Glomerular visceral epithelial cell (primary cell): ENCODE results near the gene CEP128.

Experiments
- DNase-seq: peaks from one replicate; pipeline ENCODE4 v3.0.0-alpha.2; 2016; ENCODE audit errors: extremely low spot score

Gene CEP128

DNA sequence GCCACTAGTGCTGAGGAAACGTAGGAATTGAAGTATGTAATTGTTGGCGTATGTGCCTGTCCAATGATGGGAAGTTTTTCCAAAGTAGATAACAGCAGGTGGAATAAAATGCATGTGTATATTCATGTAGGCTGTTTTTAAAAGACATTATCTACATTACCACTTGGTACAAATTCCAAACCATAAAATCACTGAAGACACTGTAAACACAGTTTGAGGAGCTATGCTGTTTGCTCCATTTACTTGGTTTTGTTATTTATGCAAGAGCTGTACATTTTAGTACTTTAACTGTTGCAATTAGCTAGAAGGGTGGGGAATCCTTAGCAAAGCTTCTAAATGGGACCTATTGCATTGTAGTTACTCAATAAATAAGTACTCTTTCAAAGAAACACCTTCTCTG lies 455.8 kb downstream of the CEP128 start:
- no peak for DNase-seq

DNA sequence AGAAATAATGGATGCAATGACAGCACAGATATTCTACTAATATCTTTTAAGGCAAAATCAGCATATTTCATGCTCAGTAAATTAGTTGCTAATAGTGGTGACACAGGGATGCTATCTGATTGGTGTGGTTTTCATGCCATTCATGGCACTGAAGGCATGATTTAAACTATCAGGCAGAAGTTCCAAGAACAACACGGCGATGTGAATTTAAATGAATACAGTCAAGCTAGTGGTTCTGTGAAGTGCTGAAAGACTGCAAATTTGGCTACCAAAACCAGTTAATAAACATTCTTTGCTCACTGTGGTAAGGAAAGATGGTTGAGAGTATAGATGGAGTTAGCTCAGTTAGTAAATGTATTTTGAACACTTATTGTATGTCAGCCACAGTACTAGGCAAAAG lies 458.2 kb downstream of the CEP128 start:
- no peak for DNase-seq

DNA sequence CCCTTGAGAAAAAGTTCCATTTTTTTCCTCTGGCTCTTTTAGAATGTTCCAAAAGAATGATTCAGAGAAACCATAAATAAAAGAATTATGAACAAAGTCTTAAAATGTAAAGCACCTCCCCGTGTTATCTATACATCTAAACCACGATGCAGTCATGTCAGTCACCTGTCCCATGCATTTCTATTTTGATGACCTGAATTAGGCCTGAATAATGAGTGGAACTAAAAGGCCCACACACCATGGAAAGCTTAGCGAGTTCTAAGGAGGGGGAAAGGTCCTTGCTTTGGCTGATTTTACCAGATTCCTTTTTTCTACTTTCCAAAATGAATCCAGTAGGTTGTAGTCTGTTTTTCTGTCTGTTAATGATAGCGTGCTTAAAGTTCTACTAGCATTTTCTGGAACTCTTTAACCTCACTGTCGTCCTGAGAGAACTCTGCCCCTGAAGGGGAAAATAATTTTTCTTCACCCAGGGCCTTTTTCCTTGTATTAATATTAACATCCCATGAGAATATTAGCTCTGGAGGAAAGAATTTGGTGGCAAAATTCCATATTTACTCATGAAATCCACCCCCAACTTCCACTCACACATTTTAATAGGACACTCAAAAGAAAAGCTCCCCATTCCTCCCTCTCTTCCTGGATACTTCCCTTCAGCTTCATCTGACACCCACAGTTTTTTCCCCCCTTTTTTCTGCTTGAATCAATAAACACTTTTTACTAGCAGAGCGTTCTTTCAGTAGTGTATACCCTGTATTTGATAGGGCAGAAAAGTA lies 464.0 kb downstream of the CEP128 start:
- DNase-seq = no peak

DNA sequence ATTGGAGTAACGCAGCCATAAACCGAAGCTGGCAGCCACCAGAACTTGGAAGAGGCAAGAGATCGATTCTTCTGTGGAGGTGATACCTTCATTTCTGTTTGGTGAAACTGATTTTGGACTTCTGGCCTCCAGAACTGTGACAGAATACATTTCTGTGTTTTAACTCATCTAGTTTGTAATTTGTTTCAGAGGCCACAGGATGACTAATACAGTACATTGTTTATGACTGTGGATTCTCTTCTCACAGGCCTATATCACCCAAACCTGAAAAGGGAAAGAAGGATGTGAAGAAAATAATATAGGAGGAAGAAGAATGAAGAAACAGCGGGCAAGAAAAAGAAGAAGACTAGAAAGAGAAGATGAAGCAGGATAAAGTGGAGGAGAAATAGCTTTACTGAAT lies 466.5 kb downstream of the CEP128 start:
- no peak for DNase-seq

DNA sequence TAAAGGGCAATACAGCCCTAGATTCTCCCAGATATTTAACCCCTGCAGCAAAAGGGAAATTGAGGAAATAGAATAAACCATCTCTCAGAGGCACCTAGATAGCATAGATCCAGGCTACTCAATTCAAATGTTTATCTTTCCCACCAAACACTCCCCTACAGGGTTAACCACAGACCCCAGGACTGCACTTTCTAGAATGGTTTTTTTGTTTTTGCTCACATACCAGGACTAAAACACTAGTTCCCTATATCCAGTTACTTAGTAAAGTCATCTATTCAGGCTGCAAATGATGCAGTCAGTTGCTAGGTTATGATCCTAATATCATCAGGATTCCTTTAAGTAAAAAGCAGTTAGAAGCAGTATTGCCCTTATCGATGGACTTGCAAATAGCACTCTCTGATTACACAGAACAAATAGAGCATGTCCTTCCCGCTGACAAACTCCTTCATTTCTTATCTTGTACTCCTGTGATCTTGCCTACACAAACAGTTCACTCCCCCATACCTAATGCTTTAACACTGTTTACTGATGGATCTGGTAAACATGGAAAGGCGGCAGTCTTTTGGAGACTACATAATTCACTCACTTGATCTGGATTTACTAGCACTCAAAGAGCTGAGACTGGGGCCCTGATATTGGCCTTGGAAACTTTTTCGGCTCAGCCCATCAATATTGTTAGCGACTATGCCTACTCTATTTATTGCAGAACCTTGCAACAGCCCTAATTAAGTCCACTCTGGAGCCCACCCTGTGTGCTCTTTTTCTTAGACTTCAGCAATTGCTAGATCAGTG lies 473.0 kb downstream of the CEP128 start:
- DNase-seq = no peak

DNA sequence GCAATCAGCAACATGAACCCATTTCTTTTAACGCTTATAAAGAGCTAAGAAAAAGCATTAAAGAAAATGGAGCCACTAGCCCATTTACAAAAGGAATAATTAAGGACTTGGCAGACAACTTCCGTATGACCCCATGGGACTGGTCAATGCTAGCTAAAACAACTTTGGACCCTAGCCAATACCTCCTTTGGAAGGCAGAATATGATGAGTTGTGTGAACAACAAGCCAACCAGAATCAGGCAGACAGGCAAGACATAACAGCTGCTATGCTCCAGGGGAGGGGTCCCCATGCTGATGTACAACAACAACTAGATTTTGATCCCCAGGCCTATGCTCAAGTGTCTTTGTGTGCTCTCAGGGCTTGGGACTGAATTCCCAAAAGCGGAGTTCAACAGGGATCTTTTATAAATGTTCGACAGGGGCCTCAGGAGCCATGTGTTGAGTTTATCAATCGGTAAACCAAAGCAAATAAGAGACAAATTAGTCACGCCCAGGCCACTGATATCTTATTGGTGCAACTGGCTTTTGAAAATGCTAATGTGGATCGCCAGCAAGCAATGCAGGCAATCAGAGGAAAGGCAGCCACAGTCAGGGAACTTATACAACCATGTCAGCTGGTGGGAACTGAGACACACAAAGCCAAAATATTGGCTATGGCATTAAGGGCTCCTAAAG lies 475.9 kb downstream of the CEP128 start:
- DNase-seq = no peak

DNA sequence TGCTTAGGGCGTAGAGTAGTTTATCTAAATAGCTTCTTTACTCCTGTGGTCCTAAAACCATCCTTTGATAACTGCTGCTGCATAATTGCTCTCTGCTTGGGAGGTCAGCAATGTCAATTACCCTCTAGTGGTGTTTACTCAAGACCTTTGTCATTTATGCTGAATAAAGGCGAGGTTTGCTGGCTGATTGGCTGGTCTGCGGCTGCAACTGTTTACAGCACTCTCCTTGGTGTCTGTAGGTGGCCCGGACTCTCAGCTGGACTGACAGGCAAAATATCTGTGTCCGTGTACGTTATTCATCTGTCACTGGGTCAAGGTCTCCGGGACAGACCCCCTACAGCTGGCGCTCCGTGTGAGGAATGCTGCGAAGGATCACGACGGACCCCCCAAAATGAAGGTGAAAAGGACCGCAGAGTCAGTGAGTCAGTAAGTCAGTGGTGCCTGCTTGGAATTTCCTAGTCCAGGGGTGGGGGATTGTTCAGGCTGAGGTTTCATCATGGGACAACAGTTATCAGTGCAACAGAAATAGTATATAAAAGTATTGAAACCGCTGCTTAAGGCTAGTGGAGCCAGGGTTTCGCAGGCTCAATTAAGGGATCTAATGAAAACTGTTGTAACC lies 476.9 kb downstream of the CEP128 start:
- DNase-seq = no peak

DNA sequence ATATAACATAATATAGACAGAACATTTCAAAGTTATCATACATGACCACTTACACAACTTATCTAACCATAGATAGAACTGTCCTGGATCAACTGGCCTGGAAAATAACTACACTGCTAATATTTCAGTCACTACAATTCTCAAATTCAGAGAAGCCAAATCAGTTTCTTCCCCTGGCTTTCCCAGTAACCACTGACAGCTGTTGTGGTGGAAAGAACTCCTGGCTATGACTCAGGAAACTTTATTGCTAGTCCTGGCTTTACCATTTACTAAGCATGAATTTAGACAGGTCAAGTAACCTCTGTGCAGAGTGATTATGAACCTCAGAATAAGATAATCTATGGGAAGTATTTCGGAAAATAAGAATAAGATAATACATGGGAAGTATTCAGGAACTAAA lies 485.3 kb downstream of the CEP128 start:
- DNase-seq = peak; percentile 35

DNA sequence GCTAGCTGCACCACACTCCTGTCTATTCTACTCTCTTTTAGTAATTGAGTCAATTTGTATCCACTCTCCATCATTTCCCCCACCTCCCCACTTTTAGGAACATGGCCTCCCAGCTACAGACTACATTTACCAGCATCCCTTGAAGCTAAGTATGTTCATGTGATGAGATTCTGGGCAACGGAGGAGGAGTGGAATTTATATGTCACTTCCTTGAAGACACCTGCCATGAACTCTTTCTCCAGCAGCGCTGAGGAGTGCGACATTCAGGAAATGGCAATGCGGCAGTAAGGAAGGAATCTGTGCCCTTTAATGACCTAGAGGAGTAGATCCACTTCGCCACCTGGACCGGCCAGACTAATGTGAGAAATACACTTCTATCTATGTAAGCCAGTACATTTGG lies 486.5 kb downstream of the CEP128 start:
- DNase-seq = no peak

DNA sequence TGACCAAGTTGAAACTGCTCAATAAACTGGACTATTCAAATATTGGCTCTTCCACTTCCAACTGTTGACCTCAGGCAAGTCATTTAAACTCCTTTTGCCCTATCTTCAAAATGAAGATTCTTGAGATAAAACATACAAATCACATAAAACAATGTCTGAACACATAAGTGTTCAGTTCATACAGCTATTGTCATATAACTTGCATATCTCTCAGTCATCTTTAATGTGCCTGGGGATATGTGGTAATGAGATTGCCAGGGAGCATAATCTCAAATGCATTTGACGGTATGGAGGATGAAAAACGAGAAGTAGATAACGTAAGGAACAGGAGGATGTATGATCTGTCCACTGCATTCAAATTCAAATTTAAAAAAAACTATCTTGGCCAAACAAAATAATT lies 493.3 kb downstream of the CEP128 start:
- DNase-seq = no peak

DNA sequence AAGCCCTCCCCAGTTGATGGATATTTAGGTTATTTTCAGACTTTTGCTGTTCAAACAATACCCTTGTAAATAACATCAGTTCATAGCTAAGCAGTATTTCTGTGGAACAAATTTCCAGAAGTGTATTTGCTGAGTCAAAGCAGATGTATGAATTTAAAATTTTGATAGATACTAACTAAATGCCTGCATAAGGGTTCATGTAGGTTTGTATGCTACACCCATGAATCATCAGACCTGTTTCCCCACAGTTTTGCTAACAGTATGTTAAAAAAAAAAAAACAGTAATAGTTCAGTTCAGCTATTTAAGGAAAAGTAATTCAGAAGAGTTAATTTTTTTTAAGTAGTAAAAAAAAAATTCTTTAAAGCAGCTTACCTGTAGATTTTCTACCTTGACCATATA lies 494.1 kb downstream of the CEP128 start:
- no peak for DNase-seq
